ENCODE data around the gene PPP2R5D. TPM values are rescaled to one million over a fixed set of nuclear protein-coding genes. Genes with fewer than 3 reads are reported as not detected.
A peak's percentile ranks its signal among the peaks of the same experiment; 100 is the strongest.

The PPP2R5D gene
- total RNA-seq, 1 experiment from 2014 or later, result 53.5 TPM

- H3K18ac ChIP-seq (ENCODE audit: insufficient read length, low read depth, low read length), result no peak overlapping the region
- no peak overlapping the region for H2BK5ac ChIP-seq (ENCODE audit: insufficient read length, low read length)
- no peak overlapping the region for H3K14ac ChIP-seq (ENCODE audit: insufficient read depth, low read length)
- H4K20me1 ChIP-seq (ENCODE audit: control insufficient read depth, insufficient read depth, insufficient read length), result no peaks in the 10 kb centered on the region
- no peak overlapping the region for H4K5ac ChIP-seq (ENCODE audit: insufficient read length, low read depth, low read length)
- H3K27ac Mint-ChIP-seq, result peak overlapping the region in 2 of 3 experiments; percentile 29 to 80; a peak in 2 of 7 replicates
- H3K27ac ChIP-seq (ENCODE audit: insufficient read length, low read depth, low read length), result no peak overlapping the region
- H3K27me3 ChIP-seq (ENCODE audit: insufficient read depth, low read length), result no peaks in the 10 kb centered on the region
- TF ChIP-seq CTCF (conservative IDR thresholded peaks at IDR 0.05), result no peak
- H3K9ac ChIP-seq (ENCODE audit: extremely low read depth, insufficient read length, low read length), result no peak overlapping the region
- peaks cover 3% of the 10 kb centered on the region for H3K79me1 ChIP-seq (ENCODE audit: insufficient read depth, low read depth, low read length, poor library complexity, severe bottlenecking)
- peak overlapping the region; percentile 74 for H3K4me2 ChIP-seq (ENCODE audit: insufficient read depth, insufficient read length, low read length)
- 0 out of 2 replicates have a peak, but pooled peaks cover 4% of the 10 kb centered on the region for H3K4me1 ChIP-seq (ENCODE audit: insufficient read depth, low read length)
- H3K23me2 ChIP-seq (ENCODE audit: insufficient read length, low read depth, low read length, poor library complexity, severe bottlenecking), result no peaks in the 10 kb centered on the region
- WGBS (ENCODE audit: extremely low coverage, insufficient read length, low lambda C conversion rate), result no CpG with 5 or more reads among the region's 12 CpGs
- H2BK20ac ChIP-seq (ENCODE audit: low read depth, low read length, poor library complexity, severe bottlenecking), result no peak overlapping the region
- DNase-seq, result no peak
- H3K79me2 ChIP-seq (ENCODE audit: insufficient read depth, low read length), result peaks cover 10% of the 10 kb centered on the region; the same call in 1 of the 2 replicates
- H3K9me3 Mint-ChIP-seq, result no peaks in the 10 kb centered on the region
- no peak overlapping the region for H4K8ac ChIP-seq (replicated peaks; ENCODE audit: insufficient read length, low read depth, low read length)
- H3K36me3 Mint-ChIP-seq (ENCODE audit: insufficient read depth in 1 of 3, low read depth in 3 of 3), result peaks cover 10 to 33% (median 17%) of the 10 kb centered on the region in 3 experiments; a peak in 6 of 7 replicates
- peaks cover 17 to 22% of the 10 kb centered on the region in 2 experiments for H3K4me1 Mint-ChIP-seq
- no peak overlapping the region for H3K56ac ChIP-seq (ENCODE audit: insufficient read length, low read depth, low read length)
- no peak overlapping the region for H2BK120ac ChIP-seq (ENCODE audit: low read depth, low read length, poor library complexity, severe bottlenecking)
- no peak overlapping the region for H2BK15ac ChIP-seq (ENCODE audit: low read depth, low read length)
- H2BK12ac ChIP-seq (ENCODE audit: insufficient read length, low read depth, low read length), result no peak overlapping the region
- H3K4ac ChIP-seq (ENCODE audit: low read depth, low read length), result no peak overlapping the region
- H2AFZ ChIP-seq (ENCODE audit: low read length), result no peak overlapping the region
- no peaks in the 10 kb centered on the region for H3K27me3 Mint-ChIP-seq (ENCODE audit: low read depth)
- no peak overlapping the region for H2AK5ac ChIP-seq (ENCODE audit: insufficient read length, low read length)
- H3K9me3 ChIP-seq (ENCODE audit: control insufficient read depth, low read depth, low read length), result no peaks in the 10 kb centered on the region
- H3K4me3 Mint-ChIP-seq, result peak overlapping the region; percentile 93 to 96
- H3T11ph ChIP-seq (ENCODE audit: low read length), result no peak overlapping the region
- no peak overlapping the region for H3K23ac ChIP-seq (ENCODE audit: insufficient read length, low read depth, low read length)
- H4K91ac ChIP-seq (ENCODE audit: insufficient read length, low read depth, low read length), result no peak overlapping the region
These were observed 76.6 kb downstream of the PPP2R5D start for GRCh38 chr6:43060755-43061633.

Data from H9 (cell line).